ENCODE data around the gene SLC23A1.

Gene SLC23A1

DNA sequence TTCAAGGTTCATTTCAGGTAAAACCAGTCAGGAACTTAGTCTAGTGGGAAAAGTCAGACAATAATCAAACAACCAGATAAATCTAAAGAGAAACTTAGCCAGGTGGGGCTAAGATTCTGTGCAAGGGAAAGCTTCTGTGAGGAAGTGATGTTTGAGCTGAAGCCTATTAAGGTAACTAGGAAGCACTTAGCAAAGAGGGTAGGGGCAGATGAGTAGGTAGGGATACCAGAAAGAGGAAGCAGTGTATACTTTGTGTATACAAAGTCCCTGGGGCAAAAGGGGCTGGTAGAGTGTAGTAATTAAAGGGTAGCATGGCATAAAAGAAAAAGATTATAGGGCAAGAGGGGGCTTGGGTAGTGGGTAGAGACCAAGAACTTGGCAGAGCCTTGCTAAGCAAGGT lies 24.4 kb upstream of the SLC23A1 start:
- DNase-seq (ENCODE audit: low spot score), result no peak

DNA sequence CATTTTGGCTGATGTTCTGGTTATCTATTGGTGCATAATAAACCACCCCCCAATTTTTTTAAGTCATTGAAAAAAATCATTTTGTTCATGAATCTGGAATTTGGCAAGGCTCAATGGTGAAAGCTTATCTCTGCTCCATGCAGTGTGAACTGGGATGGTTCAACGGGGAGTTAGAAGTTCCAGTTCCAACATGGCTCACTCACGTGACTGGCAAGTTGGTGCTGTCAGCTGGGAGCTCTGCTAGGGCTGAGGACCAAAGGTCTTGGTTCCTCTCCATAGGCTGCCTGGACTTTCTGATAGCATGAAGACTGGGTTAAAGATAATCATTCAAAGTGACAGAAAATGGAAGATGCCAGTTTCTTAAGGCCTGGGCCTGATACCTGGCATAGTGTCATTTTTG lies 23.9 kb upstream of the SLC23A1 start:
- DNase-seq (ENCODE audit: low spot score), result no peak

DNA sequence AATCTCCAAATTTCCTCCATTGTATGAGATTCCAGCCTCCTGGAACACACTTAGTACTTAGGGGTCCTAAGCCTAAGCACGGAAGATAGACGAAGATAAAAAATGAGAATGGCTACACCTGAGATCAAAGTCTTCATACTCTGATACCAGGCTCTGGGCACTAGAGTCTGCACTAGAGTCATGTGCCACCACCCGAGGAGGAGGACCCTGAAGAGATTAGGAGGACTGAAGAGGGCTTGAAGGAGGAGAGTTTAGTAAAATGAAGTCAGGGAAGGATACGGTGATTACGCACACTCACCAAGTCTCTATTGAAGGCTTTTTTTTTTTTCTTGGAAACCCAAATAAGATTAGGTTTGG lies 21.4 kb upstream of the SLC23A1 start:
- DNase-seq (ENCODE audit: low spot score), result no peak

DNA sequence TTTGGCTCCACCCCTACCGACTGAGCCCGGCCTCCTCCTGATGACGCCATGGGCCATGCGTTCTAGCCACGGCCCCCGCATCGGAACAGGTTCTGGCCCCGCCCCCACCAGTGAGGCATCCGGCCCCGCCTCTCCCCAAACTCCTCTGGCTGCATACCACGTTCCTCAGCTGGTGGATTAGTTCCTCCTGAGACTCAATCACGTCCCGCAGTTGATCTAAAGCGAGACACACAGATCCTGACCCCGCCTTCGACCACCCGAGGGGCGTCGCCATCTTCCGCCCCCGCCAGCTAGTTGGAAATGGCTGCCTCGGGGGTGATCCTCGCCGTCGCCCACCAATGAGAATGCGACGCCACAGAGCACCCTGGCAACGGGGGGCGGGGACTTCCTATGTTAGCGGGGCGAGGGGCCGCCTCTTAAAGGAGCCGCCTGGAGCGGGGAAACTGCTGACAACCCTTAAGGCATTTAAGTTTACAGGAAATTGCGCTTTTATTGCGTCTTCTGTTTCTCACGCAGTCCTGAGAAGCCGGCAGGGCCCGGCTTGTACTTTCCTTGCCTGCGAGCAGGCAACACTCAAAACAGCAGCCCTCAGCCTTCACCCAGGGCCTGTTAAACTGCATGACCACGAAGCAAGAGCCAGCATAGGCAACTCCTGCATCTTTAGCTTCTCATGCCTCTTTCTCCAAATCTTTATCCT lies 20.8 kb upstream of the SLC23A1 start, which contains the start of gene SPATA24:
Gene SPATA24, minus strand, starts transcription at position 303 of the 697 bp plus-strand sequence. Its CDS starts 29 bp downstream, at position 274.
- DNase-seq (ENCODE audit: low spot score), result peak; percentile 98

DNA sequence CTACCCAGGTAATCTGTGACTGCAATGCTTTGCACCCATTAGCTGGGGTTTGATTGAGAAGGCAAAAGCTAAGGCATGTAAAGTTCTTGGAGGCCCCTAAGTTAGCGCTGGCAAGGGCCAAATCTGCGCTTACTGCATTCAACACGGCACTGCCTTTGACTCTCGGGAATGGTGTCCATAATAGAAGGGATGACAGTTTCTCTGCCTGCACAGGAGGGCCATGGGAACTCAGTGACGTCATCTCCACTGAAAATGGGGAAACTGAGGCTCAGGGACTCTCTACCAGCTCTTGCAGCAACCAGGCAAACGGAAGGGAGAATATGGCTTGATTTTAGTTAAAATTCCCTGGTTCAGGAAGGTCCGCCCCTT lies 20.3 kb upstream of the SLC23A1 start:
- DNase-seq (ENCODE audit: low spot score), result no peak

DNA sequence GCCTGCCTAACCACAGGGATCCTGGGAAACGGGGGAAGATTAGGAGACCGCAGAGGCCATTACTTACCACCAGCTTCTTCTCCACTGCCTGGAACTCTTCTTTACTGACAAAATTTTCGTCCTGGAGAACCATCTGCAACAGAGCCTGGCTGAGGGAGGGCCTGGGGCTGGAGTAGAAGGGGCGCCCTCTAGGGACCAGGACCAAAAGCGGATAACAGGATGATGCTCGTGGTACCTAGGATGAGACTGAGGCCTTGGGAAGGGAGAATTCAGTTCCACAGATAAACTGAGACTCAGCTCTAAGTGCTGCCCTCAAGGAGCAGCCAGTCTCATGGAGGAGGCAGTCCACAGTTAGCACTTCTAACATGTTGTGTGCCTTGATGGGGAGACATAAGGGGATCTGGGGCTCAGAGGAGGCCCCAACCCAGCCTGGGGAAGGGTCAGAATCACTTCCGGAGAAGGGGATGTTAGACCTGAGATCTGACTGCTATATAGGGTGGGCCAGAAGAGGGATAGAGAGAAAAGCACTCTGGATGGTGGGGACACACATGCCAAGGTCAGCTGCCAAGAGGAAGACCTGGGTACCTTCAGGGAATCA lies 19.6 kb upstream of the SLC23A1 start:
- no peak for DNase-seq (ENCODE audit: low spot score)

DNA sequence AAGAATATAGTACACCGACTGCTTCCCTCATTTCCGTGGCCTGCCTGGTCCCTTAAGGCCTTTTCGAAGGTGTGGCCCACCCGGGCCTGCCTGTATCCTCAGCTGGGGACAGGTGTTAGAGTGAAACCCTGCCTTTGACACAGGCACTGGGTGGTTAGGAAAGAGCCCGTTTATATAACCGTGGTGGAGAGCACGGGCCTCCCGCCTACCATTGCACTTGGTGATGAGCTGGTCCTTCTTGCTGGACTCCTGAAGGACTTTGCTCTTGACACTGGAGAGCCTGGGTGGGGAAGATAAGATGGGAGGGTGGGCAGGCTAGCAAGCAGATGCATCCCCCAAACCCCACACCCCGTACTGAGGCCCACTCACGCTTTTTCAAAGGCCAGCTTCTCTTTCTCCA lies 18.4 kb upstream of the SLC23A1 start:
- no peak for DNase-seq (ENCODE audit: low spot score)

DNA sequence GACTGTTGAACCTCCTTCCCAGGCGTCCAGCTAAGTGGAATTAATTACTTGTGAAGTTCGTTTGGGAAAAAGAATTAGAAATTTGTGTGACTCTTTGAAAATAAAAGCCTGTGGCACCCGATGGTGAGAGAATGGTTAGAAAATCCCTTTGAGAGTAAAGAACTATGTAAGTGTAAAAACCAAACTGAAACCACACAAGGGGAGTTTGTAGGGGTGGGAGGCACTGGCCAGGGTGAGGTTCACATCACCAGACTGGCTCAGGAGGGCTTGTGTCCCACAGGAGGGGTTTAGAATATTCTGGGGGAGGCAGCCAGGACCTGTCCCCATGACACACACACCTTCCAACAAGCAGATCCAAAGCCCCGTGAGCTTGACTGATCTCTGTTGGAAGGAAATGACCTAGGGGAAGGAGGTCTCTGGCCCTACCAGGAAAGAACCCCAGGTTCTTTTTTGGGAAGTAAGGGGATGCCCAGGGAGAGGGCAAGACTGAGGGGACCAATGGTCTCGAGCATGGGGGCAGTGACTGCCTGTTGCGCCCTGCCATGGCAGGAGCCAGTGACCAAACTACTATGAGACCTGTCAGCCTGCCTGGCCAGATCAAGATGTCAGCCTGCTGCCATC lies 16.5 kb upstream of the SLC23A1 start:
- DNase-seq (ENCODE audit: low spot score), result no peak

DNA sequence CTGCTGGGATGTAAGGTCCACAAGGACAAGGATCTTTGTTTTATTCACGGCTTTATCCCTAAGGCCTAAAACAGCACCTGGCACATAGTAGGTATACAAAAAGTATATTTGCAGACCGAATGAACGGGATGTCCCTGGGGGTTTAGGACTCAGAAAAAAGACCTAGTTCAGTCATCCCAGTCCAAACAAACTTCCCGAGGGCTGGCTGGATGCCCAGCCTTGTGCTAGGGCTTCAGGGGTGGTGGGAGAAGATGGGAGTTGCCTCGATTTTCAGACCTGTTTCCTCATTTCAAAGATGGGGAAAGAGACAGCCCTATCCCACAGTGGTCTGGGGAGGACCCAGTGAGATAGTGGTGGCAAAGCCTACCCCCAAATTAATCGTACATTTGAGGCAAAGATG lies 14.8 kb upstream of the SLC23A1 start:
- DNase-seq (ENCODE audit: low spot score), result no peak

DNA sequence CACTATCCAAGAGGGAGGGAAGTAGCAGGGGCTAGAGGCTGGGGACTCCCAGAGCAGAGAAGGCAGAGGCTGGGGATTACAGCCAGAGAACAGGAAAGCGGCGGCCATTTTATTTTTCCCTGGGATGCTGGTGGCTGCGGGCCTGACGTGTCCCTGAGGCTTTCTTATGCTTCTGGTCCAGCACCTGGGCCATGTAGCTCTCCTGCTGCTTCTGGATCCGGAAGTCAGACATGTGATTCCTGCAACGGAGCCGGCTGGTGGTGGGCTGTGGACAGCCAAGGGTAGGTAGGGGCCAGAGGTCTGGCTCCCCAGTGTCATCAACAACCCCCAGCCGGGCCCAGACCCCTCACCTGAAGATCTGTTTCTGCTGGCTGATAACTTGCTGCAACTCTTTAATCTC lies 13.6 kb upstream of the SLC23A1 start:
- no peak for DNase-seq (ENCODE audit: low spot score)

DNA sequence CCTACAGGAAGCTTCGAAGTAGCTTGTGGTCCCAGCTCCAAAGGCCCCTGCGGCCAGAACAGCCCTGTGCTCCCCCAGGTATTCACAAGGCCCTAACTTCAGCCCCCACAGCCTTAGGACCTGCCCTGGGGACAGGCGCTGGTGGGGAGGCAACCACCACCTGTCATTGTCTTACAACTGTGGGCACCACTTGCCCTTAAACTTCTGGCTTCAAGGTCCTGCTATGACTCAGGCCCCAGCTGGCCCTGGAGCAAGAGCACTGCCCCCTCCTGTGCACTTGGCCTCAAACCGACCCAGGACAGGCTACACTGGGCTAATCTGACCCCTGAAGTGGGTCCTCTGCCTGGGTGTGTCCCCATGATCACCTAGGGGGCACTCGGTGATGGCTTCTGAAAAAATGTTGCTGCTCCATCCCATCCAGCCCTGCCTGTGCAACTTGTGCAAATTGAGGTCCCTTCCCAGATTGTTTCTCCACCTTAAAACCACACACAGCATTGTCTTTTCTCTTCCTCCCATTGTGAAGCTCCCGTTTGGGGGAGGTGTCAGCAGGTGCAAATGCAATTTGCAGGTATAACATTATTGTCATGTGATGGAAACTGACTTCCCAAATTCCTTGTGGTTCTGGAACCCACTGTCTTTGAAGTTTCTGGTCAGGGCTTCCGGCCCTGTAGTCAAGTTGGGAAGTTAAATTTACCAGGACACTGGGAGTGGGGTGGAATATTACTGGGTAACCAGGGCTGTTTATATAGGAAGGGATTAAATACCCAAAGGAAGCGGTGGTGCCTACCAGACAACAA lies 12.9 kb upstream of the SLC23A1 start:
- no peak for DNase-seq (ENCODE audit: low spot score)

DNA sequence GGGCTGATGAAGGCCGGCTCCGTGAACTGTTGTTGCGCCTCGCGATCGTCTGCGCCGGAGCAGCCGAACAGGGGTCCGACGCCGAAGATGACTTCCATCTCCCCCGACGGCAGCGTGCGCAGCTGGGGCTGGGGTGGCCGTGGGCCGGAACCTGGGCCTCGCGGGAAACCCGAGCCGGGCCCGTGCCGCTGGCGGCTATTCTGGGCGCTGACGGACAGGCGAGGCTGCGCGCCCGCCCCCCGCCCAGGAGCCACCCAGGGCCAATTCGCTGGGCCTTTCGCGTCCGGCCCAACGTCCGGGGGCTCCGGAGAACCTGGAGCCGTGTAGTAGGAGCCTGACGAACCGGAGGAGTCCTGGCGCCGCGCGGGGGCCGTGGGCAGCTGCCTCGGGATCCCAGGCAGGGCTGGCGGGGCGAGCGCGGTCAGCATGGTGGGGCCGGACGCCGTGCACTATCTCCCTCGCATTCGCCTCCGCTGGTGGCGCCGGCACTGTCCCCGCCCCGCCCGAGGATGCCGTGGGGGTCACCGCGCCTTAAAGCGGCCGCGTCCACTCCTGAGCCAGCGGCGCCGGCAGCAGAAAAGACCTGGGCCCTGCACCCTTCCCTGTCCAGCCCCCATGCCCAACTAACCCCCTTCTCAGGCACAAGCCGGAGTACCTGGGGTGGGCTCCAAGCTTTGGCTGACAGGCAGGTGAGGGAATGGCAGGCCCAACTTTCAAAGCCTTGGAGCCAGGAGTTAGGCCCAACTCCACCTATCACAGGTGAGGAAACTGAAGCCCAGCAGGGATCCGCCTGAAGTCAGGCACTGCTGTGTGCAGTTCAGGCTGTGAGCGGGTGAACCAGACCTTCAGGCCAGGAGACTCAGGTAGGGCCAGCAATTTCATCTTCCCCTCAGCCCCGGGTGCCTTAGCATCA lies 11.8 kb upstream of the SLC23A1 start, which contains the start of gene PROB1:
Gene PROB1, minus strand, starts transcription at position 451 of the 913 bp plus-strand sequence. Its CDS starts 23 bp downstream, at position 428.
- DNase-seq (ENCODE audit: low spot score), result no peak

DNA sequence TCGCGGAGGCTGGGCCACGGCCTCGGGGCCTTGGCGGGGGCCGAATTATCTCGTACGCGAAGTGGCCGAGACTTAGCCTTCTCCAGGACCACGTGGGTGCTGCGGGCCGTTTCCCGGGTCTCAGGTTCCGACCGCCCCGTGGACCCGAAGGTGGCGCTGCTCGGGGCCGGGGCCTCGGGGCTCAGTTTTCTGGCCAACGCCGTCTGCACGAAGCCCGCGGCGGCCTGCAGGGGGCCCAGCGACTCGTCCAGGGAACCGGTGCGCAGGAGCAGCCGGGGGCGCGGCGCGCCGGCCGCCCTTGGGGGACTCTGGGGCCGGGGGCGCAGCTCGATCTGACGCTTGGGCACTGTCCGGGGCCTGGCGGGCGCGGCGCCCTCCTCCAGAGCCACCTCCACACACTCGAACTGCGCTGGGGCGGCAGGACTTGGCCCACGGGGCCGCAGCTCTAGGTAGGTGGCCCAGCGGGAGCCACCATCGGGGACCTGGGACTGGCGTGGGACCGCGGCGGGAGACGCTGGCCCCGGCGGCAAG lies 11.1 kb upstream of the SLC23A1 start:
- DNase-seq (ENCODE audit: low spot score), result peak; percentile 84

DNA sequence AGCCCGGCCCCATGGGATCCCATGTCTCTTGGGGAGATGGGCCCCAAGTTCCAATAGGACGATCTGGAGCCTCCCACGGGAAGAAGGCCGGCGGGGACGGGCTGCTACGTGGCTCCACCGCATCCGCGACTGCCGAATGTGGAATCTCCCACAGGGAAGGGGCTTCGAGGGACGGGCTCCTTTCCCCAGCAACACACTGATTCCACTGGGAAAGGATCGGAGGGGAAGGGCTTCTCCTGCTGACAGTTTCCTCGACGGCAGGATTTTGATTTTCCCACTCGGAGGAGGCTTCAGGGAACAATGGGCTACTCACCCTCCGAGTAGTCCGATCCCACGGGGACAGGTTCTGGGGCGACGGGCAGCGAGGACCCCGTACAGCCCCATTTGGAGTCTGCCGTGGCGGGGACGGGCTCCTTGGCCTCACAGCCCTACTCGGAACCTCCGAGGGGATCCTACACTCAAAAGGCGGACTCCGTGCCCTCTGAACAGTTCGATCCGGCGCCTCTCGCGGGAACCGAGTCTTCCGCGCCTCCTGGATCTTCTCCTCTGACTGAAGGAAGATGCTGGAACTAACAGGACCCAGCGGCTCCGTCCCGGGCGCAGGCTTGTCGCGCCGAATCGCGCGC lies 10.5 kb upstream of the SLC23A1 start:
- no peak for DNase-seq (ENCODE audit: low spot score)

DNA sequence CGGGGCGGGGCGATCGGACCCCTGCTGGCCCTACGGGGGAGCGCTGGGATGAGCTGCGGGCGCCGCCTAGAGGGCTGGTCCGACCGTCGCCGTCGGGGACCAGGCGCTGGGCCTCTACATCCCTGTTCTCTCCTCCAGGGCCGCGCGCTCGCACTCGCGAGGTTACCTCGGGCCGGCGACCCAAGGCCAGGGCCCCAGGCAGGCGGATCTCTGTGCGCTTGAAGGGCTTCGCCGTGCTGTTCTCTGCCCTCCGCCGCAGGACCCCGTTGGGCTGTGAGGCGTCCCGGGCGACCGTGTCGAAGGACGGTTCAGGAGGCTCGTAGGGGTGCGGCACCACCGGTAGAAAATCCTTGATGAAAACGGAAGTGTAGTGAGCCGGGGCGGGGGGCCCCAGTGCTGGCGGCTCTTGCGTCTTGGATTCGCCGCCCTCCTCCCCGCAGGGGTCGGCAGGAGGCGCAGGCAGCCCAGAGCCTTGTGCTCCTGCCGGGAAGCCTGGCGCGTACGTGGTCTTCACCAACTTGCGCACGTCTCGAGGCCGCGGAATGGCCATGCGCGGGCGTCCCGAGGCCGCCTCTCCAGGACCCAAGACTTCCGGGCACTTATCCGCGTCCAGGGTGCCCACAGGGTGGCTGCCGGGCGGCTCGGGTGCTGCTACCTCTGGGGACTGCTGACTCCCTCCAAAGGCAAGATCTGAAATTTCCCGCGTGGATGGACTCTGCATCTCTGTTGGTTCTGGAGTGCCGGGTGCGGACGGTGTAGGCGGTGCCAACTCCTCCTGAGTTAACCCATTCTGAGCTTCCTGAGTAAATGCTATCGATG lies 9.8 kb upstream of the SLC23A1 start:
- DNase-seq (ENCODE audit: low spot score), result peak; percentile 86

DNA sequence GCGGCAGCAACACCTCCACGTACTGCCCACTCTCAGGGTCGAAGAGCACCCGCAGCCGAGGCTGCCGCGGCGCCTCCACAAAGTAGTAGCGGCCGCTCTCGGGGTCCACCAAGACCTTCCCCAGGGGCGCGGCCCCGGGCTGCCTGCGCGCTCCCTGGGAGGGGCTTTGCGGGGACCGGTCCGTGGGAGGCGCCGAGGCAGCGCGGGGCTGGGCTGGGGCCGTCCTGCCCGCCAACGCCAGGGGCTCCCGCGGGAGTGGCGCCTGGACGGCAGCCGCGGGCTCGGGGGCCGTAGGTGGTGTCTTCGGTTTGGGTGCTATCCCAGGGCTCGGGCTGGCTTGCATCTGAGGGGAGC lies 9.2 kb upstream of the SLC23A1 start:
- DNase-seq (ENCODE audit: low spot score), result no peak

DNA sequence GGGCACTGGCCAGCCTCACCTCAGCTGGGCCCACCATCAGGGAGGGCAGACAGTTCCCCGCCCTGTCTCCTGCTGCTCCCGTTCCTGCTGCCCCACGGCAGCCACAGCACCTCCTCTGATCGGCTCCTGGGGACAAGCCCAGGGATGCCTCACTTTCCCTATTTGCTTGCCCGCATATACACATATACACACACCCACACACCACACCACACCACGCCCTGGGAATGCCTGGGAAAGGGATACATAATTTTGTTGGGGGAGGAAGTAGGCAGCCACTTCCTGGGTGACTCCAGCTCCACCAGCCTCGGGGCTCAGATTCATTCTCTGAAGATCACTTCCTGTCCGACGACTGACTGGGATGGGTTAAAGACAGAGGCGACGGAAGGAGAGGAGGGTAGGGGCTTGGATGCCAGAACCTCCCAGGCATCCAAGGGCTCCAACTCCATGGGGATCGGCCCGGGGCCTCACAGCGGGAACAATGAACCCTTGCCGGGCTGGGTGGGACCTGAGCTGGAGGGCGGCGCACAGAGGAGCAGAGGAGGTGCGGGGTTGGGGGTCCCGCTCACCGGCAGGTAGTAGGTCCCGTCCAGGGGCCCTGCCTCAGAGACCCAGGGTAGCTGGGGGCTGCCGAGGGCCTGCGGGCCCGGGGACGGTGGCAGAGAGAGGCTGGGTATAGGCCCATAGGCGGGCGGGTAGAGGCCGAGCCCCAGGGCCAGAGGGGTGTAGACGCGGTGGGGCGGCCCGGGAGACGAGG lies 8.7 kb upstream of the SLC23A1 start:
- DNase-seq (ENCODE audit: low spot score), result no peak

DNA sequence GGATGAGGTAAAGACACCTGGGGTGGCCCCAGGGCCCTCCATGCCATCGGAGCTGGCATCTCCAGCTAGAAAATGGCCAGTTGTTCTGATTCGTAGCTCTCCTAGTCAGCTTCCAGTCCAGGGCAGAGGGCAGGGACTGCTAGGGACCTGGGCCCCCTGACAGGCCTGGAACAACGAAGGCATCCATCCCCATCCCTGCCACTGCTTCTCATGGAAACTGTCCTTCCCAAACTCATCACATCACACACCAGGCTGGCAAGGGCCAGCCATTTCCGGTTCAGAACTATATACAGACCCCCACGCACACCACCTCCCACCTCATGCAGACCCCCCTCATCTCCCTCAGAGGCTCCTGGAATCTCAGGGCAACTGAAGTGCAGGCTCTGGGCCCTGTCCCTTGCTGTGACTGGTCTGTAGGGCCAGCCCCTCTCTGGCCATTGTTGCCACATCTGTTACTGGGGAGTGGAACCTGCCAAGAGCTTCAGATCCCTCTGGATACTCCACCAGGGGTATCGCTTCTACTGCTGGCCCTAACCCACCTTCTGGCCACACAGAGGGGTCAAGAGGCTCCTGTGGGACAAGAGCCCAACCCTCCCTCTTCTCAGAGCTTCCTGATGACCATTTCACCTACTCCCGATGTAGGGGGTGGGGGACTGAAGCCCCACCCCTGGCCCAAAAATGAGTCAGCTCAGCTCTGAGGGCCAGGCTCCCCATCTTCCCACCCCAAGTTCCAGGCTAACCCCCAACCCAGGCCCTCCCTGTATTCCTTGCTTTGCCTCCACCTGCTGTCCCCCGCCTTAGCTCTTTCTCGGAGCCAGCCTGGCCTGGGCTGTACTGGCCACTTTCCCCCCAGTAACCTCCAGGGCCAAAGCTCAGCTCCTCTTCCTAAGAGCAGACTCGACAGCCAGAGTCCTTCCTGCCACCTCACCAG lies 7.8 kb upstream of the SLC23A1 start:
- DNase-seq (ENCODE audit: low spot score), result no peak
